H1 (cell line): ENCODE data around the gene FKBP6.

Experiments
- CBX8 ChIP-seq: fragments of 300-800, 300-1000 bp; sonication (generic); IDR thresholded peaks from 2 replicates; pipeline ENCODE4 v1.7.1; 2016; ENCODE audit warnings: low read depth, low read length, borderline replicate concordance
- EZH2 ChIP-seq: fragments of 200-600 bp; sonication (generic); IDR thresholded peaks from 2 replicates; pipeline ENCODE4 v1.7.1; 2012; ENCODE audit warnings: low read depth, mild to moderate bottlenecking, moderate library complexity, low read length, inconsistent platforms; ENCODE audit not compliant: severe bottlenecking
- FOSL1 ChIP-seq: IDR thresholded peaks from 2 replicates; pipeline ENCODE4 v1.6.1; 2011; ENCODE audit warnings: mild to moderate bottlenecking, low read depth, low read length, moderate library complexity; ENCODE audit not compliant: insufficient read depth
- HDAC6 ChIP-seq: IDR thresholded peaks from one replicate; pipeline ENCODE4 v1.7.1; 2012; ENCODE audit warnings: low read depth, mild to moderate bottlenecking, inconsistent platforms, low read length, moderate library complexity
- KDM1A ChIP-seq: fragments of 200-600, 300-600 bp; sonication (generic); IDR thresholded peaks from 2 replicates; pipeline ENCODE4 v1.7.1; 2016; ENCODE audit warnings: mild to moderate bottlenecking, low read length, borderline replicate concordance
- NANOG ChIP-seq: IDR thresholded peaks from 2 replicates; pipeline ENCODE4 v1.6.1; 2011; ENCODE audit warnings: low read length, low read depth, mild to moderate bottlenecking, inconsistent platforms; ENCODE audit not compliant: insufficient read depth, poor library complexity, severe bottlenecking
- NRF1 ChIP-seq: IDR thresholded peaks from 2 replicates; pipeline ENCODE4 v1.6.1; 2011; ENCODE audit warnings: mild to moderate bottlenecking, low read depth, low read length, improper control_type of control experiment
- RFX5 ChIP-seq: IDR thresholded peaks from 2 replicates; pipeline ENCODE4 v1.6.1; 2011; ENCODE audit warnings: low read depth, low read length, improper control_type of control experiment, borderline replicate concordance
- SIN3A ChIP-seq, 2 experiments: IDR thresholded peaks in 1 of 2; conservative IDR thresholded peaks in 1 of 2; 2 replicates each; pipeline ENCODE4 v1.6.1; 2011 to 2012; ENCODE audit warnings: low read length in 2 of 2, improper control_type of control experiment in 1 of 2, low read depth in 1 of 2, mild to moderate bottlenecking in 1 of 2
- SP1 ChIP-seq: IDR thresholded peaks from 2 replicates; pipeline ENCODE4 v1.6.1; 2011; ENCODE audit warnings: low read depth, low read length
- TAF1 ChIP-seq: IDR thresholded peaks from 2 replicates; pipeline ENCODE4 v1.6.1; 2011; ENCODE audit warnings: mild to moderate bottlenecking, low read depth, low read length
- TF ChIP-seq, protein P1 (sequence below), 3 experiments: IDR thresholded peaks; 1 replicate in 2 of 3; 2 replicates in 1 of 3; pipeline versions ENCODE4 v1.5.1 to v1.6.1; 2011; ENCODE audit warnings: low read length in 3 of 3, mild to moderate bottlenecking in 3 of 3, inconsistent platforms in 2 of 3, low read depth in 1 of 3, moderate library complexity in 1 of 3; ENCODE audit not compliant: insufficient read depth in 1 of 3; ENCODE audit errors: control extremely low read depth in 1 of 3
- TF ChIP-seq, protein P2 (sequence below): IDR thresholded peaks from 2 replicates; pipeline ENCODE4 v1.6.1; 2012; ENCODE audit warnings: inconsistent platforms

DNA sequence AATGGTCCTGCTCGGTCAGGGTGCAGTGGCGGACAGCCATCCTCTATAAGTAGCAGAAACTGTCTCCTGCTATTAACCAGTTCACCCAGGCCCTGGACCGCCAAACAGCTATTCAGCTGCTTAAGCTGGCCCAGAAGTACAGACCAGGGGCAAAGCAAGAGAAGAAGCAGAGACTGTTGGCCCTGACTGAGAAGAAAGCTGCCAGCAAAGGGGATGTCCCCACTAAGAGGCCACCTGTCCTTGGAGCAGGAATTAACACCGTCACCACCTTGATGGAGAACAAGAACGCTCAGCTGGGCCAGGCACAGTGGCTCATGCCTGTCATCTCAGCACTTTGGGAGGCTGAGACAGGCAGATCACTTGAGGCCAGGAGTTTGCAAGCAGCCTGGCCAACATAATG lies 13.7 kb upstream of the FKBP6 start:
- TF ChIP-seq, protein P1, sequence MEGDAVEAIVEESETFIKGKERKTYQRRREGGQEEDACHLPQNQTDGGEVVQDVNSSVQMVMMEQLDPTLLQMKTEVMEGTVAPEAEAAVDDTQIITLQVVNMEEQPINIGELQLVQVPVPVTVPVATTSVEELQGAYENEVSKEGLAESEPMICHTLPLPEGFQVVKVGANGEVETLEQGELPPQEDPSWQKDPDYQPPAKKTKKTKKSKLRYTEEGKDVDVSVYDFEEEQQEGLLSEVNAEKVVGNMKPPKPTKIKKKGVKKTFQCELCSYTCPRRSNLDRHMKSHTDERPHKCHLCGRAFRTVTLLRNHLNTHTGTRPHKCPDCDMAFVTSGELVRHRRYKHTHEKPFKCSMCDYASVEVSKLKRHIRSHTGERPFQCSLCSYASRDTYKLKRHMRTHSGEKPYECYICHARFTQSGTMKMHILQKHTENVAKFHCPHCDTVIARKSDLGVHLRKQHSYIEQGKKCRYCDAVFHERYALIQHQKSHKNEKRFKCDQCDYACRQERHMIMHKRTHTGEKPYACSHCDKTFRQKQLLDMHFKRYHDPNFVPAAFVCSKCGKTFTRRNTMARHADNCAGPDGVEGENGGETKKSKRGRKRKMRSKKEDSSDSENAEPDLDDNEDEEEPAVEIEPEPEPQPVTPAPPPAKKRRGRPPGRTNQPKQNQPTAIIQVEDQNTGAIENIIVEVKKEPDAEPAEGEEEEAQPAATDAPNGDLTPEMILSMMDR (IDR thresholded peaks at IDR 0.05; ENCODE audit: control extremely low read depth in 1 of 3, insufficient read depth in 1 of 3, low read depth in 1 of 3, low read length in 3 of 3): no peak
- TF ChIP-seq SP1: no peak
- no peak for TF ChIP-seq EZH2
- TF ChIP-seq, protein P2, sequence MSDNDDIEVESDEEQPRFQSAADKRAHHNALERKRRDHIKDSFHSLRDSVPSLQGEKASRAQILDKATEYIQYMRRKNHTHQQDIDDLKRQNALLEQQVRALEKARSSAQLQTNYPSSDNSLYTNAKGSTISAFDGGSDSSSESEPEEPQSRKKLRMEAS: no peak
- no peak for TF ChIP-seq NANOG
- no peak for TF ChIP-seq FOSL1
- no peak for TF ChIP-seq NRF1
- TF ChIP-seq RFX5: no peak
- TF ChIP-seq KDM1A: no peak
- no peak for TF ChIP-seq CBX8
- TF ChIP-seq SIN3A (conservative IDR thresholded peaks at IDR 0.05 in 1 of 2, IDR thresholded peaks at IDR 0.05 in 1 of 2; ENCODE audit: low read depth in 1 of 2, low read length in 2 of 2): no peak
- TF ChIP-seq TAF1: no peak
- no peak for TF ChIP-seq HDAC6
